GM10847 (cell line): ENCODE measurements around the gene CARD11.

Source experiments
- POLR2A ChIP-seq: IDR thresholded peaks from 2 replicates; pipeline ENCODE4 v1.6.1; 2011; ENCODE audit not compliant: insufficient read length; ENCODE audit errors: extremely low read depth

Gene CARD11

DNA sequence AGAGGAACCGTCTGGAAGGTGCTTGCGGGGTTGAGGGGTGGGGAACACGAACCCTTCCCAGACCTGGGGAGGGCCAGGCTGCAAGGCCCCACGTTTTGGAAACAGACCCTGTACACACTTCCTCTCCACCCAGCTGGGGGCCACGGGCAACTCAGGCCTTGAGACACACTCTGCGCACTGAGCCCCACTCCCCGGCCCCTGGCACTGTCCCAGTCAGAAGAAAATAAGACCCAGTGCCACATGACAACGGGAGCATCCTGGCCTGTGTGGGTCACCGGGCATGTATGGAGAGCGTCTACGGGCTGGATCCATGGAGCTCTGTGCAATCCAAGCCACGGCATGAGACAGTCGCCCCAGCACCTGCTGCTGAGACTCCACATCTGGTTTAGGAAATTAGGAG lies 63.7 kb downstream of the CARD11 start:
- no peak for TF ChIP-seq POLR2A

DNA sequence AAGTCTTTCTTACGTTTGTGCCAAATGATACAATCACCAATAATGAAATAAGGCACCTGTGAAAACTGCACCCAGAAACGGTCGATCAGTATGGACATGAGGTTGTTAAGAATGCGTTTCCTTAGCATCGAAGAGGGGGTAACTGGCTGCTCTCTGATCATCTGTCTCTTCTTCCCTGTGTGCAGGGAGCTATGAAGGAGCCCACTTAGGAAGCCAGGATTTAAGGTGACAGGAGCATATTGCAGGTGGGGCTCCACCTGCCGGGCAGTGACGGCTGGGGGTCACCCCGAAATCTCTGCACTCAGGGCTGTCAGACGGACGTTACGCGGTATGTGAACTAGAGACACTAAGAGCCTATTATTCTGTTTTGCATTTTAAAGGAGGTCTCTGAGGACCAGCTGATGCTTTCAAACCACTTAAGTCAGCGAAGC lies 64.5 kb downstream of the CARD11 start:
- no peak for TF ChIP-seq POLR2A

DNA sequence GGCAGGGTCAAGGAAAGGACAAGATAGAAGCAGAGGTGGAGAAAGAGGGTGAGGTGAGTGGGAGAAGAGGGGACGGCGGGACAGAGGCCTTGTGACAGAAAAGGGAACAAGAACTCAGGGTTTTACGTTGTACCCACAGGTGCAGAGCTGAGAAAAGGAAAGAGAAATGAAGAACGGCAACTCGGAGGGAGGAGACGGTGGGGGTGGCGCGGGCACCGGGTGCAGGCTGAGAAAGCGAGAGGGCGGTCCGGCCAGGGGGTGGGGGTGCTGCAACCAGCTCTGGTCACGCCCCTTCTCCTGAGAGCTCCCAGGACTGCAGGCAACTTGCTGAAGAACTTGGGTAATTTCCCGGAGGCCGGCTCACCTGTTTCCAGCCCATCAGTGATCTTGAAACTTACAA lies 65.3 kb downstream of the CARD11 start:
- TF ChIP-seq POLR2A, result no peak

DNA sequence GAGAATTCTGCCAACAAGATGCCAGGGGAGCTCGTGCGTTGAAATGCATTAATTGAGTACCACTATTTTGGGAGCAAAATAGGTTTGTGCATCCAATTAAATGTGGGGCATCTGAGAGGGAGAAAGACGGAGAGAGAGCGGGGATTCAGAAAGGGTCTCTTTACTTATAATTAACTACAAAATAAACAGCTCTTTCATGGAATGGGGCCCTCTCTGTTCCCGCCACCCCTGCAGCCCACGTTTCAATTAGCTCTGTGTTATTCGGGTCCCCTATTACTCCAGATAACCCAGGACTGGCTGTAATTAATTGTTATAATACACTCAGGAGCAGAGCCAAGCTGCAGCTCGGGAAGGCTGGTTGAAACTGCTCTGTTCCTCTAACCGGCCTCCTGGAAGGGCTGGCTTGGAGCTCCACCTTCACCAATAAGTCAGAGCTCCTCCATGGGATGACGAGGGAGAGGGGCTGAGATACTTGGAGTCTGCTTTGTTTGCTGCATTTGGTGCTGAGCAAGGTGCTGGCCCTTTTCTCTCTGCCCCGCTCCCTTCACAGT lies 67.8 kb downstream of the CARD11 start:
- TF ChIP-seq POLR2A, result no peak

DNA sequence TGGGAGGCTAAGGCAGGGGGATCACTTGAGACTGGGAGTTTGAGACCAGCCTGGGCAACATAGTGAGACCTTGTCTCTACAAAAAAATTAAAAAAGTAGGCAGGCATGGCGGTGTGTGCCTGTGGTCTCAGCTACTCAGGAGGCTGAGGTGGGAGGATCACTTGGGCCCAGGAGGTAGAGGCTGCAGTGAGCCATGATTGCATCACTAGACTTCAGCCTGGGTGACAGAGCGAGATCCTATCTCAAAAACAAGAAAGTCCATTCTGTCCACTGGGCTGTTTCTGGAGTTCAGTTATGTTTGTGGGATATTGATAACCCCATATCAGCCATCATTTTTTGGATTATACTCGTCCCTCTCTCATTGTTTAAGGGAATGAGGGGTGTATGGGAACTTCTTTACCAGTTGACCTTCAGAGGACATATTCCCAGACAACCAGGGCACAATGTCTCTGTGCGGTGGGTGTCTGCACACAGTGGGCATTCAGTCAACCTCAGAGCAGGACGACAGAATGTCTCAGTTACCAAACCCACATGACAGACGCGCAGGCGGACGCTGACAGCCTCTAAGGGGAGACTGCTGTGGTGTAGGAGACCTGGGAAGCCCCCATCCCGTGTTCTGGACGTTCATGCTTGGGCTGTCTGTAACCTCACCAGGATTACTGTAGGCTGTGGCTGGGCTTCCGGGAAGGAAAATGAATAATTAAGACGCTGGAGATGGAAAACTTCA lies 69.4 kb downstream of the CARD11 start:
- no peak for TF ChIP-seq POLR2A

- TF ChIP-seq POLR2A, result no peak
Measured at GRCh38 chr7:2972835-2973161, 70.9 kb downstream of the CARD11 start.

DNA sequence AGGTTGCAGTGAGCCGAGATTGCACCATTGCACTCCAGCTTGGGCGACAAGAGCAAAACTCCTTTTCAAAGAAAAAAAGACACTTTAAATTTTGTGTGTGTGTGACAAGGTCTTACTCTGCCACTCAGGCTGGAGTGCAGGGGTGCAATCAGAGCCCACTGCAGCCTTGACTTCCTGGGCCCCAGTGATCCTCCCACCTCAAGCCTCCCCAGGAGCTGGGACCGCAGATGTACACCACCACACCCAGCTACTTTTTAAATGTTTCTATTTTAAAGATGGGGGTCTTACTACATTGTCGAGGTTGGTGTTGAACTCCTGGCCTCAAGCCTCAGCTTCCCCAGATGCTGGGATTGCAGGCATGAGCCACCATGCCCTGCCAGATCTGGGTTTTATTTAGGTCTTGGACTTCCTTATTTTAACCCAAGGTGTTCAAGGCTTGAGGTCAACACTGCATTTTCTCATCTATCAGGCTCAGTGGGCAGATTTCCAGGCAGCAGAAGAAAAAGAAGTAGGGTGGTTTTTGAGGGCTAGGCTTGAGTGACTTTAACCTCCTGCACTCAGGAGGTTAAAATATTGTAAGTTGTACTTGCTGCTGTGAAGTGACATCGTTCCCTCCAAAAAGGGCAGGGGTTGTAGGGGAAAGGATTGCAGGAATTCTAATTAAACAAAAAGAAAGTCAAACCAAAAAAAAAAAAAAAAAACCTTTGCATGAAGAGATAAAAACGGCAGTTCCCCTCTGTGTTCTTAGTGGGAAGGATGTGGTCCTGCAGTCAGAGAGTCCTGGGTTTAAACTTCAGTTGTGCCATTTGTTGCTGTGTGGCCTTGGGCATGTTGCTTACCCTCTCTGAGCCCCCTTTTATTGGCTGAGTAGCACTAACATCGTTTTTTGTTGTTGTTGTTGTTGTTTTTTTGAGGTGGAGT lies 71.5 kb downstream of the CARD11 start:
- no peak for TF ChIP-seq POLR2A

DNA sequence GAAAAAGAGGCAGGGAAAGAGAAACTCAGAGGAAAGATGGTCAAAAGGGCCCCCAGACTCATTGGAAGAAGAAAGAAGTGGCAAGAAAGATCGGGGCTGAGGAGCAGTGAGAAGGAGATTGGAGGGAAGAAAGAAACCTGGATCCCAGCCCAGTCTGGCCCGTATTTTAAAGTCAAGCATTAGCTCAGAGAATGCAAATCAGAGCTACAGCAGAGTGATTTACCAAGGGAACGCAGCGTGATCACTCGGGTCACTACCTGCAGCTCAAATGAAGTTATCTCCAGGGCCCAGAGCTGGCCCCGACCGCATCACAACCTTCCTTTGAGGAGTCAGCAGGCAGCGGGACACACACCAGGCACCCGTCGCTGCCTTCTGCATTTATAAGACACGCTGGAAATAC lies 72.8 kb downstream of the CARD11 start:
- TF ChIP-seq POLR2A, result no peak

DNA sequence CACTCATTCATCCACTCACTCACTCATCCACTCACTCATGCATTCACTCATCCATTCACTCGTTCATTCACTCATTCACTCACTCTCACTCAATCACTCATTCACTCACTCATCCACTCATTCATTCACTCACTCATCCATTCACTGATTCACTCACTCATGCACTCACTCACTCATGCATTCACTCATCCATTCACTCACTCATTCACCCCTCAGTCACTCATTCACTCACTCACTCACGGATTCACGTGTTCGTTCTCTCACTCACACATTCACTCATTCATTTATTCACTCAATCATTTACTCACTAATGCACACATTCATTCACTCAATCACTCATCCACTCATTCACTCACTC lies 73.4 kb downstream of the CARD11 start:
- TF ChIP-seq POLR2A, result no peak

GRCh38 chr7:2969398-2970306 lies 74.0 kb downstream of the CARD11 start:
- TF ChIP-seq POLR2A, result no peak

DNA sequence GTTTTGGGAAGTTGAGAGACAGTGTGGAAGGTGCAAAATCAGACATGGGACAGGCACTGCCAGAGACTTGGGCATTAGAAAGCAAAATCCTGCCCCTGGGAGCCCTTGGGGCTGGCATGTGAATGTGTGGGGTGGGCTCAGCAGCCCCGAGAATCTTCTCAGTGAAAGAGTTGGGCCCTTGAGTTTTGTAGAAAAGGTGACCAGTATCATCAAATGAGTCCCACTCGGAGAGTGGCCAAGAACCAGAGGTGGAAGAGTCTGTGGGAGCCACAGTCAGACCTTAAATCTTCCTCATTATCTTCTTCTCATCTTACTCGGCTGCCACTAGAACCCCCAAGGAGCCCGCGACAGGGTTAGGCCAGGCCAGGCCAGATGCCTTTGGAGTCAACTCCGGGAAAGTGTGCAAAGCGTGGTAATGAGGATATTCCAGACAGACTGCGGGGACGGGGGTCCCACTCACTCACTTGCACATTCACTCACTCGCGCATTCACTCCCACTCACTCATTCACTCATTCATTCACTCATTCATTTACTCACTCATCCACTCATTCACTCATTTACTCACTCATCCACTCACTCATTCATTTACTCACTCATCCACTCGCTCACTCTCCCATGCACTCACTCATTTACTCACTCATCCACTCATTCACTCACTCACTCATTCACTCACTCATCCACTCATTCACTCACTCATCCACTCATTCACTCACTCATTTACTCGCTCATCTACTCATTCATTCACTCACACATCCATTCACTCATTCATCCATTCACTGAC lies 74.9 kb downstream of the CARD11 start:
- no peak for TF ChIP-seq POLR2A

DNA sequence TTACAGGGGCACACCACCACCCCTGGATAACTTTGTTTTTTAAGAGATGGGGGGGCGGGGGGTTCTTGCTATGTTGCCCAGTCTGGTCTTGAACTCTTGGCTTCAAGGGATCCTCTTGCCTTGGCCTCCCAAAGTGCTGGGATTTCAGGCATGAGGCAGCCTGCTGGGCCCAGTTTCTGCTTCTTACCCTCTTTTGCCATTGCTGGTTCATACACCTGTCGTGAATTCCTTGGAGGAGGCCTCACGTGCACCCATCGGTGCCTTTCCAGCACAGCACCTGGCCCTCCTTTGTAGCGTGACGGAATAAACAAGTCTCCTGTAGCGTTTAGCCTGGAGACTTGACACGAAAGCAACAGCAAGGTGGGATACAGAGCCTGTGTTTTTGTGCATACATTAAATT lies 75.5 kb downstream of the CARD11 start:
- TF ChIP-seq POLR2A, result no peak

DNA sequence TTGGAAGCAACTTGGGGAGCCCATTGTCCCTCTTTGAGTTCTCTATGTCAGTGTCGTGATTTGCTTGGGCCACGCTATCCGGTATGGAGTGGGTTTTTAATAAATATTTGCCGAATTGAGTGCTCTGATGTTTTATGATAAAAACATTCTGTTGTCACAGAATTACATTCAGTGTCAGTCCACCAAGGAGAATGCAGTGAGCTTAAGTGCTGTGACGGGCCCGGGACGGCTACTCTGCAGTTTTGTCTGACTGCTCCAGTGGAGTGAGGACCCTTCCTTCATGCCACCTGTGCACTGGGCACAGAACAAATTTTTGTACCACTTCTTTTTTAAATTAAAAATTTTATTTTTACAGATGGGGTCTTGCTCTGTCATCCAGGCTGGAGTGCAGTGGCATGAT lies 76.0 kb downstream of the CARD11 start:
- TF ChIP-seq POLR2A, result no peak

DNA sequence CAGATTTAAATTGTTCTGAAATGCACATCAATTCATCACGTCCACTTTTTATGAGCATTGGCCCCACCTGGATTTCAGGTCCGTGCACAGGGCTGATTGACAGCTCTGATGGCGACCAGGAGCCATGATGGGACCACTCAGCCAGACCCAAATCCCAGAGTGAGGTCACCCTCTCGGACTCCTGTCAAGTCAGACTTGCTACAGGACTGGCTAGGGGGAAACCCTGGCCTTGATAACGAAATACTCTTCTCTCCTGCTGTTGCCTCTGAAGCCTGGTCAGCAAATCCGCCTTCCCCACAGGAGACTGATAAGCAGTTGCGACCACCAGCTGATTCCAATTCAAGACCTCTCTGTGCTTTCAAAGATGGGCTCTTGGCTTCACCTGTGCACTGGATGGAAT lies 76.4 kb downstream of the CARD11 start:
- TF ChIP-seq POLR2A, result no peak
